Smooth muscle cell (in vitro differentiated cells): ENCODE measurements around the gene ACVR2A. TPM values are rescaled to one million over a fixed set of nuclear protein-coding genes. Genes with fewer than 3 reads are reported as not detected.

ENCODE experiments used
- DNase-seq: peaks from one replicate; lab custom pipeline; 2025; ENCODE audit not compliant: unreplicated experiment; lab: John Stamatoyannopoulos, UW
- H2AFZ ChIP-seq: fragments of 200-600 bp; sonication (generic); 2 replicates; pipeline ENCODE4 v1.6.0; 2016; ENCODE audit warnings: antibody characterized with exemption, low read depth, mild to moderate bottlenecking
- H3F3A ChIP-seq: fragments of 200-600 bp; sonication (generic); 2 replicates; pipeline ENCODE4 v1.6.0; 2017; ENCODE audit warnings: antibody characterized with exemption, low read depth
- H3K27ac ChIP-seq: fragments of 200-600 bp; sonication (generic); 2 replicates; pipeline ENCODE4 v1.5.1; 2016; ENCODE audit warnings: low read depth, mild to moderate bottlenecking
- H3K27me3 ChIP-seq: fragments of 200-600 bp; sonication (generic); 2 replicates; pipeline ENCODE4 v1.6.1; 2016; ENCODE audit warnings: low read depth, mild to moderate bottlenecking
- H3K36me3 ChIP-seq: fragments of 200-600 bp; sonication (generic); 2 replicates; pipeline ENCODE4 v1.5.1; 2016; ENCODE audit warnings: low read depth
- H3K4me1 ChIP-seq: fragments of 200-600 bp; sonication (generic); 2 replicates; pipeline ENCODE4 v1.5.1; 2016; ENCODE audit warnings: low read depth
- H3K4me2 ChIP-seq: fragments of 200-600 bp; sonication (generic); 2 replicates; pipeline ENCODE4 v1.6.0; 2016; ENCODE audit warnings: mild to moderate bottlenecking
- H3K4me3 ChIP-seq: fragments of 200-600 bp; sonication (generic); 2 replicates; pipeline ENCODE4 v1.5.1; 2016; ENCODE audit warnings: mild to moderate bottlenecking
- H3K79me2 ChIP-seq: fragments of 200-600 bp; sonication (generic); 2 replicates; pipeline ENCODE4 v1.6.0; 2016; ENCODE audit warnings: low read depth, mild to moderate bottlenecking
- H3K9ac ChIP-seq: fragments of 200-600 bp; sonication (generic); 2 replicates; pipeline ENCODE4 v1.6.0; 2016; ENCODE audit warnings: low read depth
- H3K9me3 ChIP-seq: fragments of 200-600 bp; sonication (generic); replicated peaks from 2 replicates; pipeline ENCODE4 v1.5.1; 2016; ENCODE audit warnings: low read depth
- H4K20me1 ChIP-seq: fragments of 200-600 bp; sonication (generic); 2 replicates; pipeline ENCODE4 v1.6.0; 2016; ENCODE audit warnings: low read depth
- CTCF ChIP-seq: fragments of 200-600 bp; sonication (generic); IDR thresholded peaks from 2 replicates; pipeline ENCODE4 v1.5.1; 2017; ENCODE audit warnings: borderline replicate concordance, mild to moderate bottlenecking, antibody characterized with exemption; ENCODE audit not compliant: insufficient read depth, poor library complexity, severe bottlenecking
- whole genome bisulfite sequencing: methylation state at CpG from one replicate; pipeline ENCODE4 v1.1.7; 2016; ENCODE audit warnings: low lambda C conversion rate; 5-methylcytosine and 5-hydroxymethylcytosine counted together
- polyA plus RNA-seq: library from polyadenylated mRNA; unstranded; fragments of >200 nt; fragmentation: Nextera tagmentation; extraction: Ambion mirVana; gene quantifications from 2 replicates; pipeline ENCODE4 v1.2.1, GENCODE V29; 2016
- total RNA-seq: library from RNA; depleted of rRNA; stranded (reverse); fragments of >200 nt; gene quantifications from 2 replicates; pipeline ENCODE4 v1.2.3, GENCODE V29; 2014

ACVR2A gene
- total and polyA plus RNA-seq, 2 experiments from 2014 or later, result 12.4 to 39.7 TPM

GRCh38 chr2:147843391-147843863, 1.4 kb upstream of the ACVR2A start:
- no peak for TF ChIP-seq CTCF
- Histone ChIP-seq H3K9me3 (no peaks in the 10 kb centered on the region), H3K79me2 (peaks cover 36% of the 10 kb centered on the region), H4K20me1 (peaks cover 32% of the 10 kb centered on the region), H3K4me2 (peak overlapping the region; percentile 94), H3K4me3 (peak overlapping the region; percentile 82), H3F3A (no peaks in the 10 kb centered on the region), H2AFZ (peak overlapping the region; percentile 85), H3K36me3 (no peaks in the 10 kb centered on the region), H3K4me1 (peaks cover 26% of the 10 kb centered on the region), H3K9ac (peak overlapping the region; percentile 94), H3K27me3 (peaks cover 4% of the 10 kb centered on the region), H3K27ac (peak overlapping the region; percentile 87)
- DNase-seq, result no peak
- WGBS, result 5% methylated on average over 18 of the region's 18 CpGs

- WGBS, result under 1% methylated on average over 86 of the region's 113 CpGs
- peak overlapping the region; percentile 94 for H3K4me3 ChIP-seq
- H3K9me3 ChIP-seq, result no peaks in the 10 kb centered on the region
- H4K20me1 ChIP-seq, result peaks cover 39% of the 10 kb centered on the region
- peak overlapping the region; percentile 94 for H2AFZ ChIP-seq
- peaks cover 4% of the 10 kb centered on the region for H3K27me3 ChIP-seq
- H3K4me1 ChIP-seq, result peaks cover 26% of the 10 kb centered on the region
- no peaks in the 10 kb centered on the region for H3F3A ChIP-seq
- H3K9ac ChIP-seq, result peak overlapping the region; percentile 94
- H3K4me2 ChIP-seq, result peak overlapping the region; percentile 94
- peaks cover 43% of the 10 kb centered on the region for H3K79me2 ChIP-seq
- H3K27ac ChIP-seq, result peak overlapping the region; percentile 88
- peak; percentile 82 for DNase-seq
- H3K36me3 ChIP-seq, result no peaks in the 10 kb centered on the region
- TF ChIP-seq CTCF, result peak; percentile 14
These were observed 749 bp upstream of the ACVR2A start for GRCh38 chr2:147843864-147844696.

- Histone ChIP-seq H4K20me1 (peaks cover 53% of the 10 kb centered on the region), H3K27me3 (peaks cover 4% of the 10 kb centered on the region), H3K36me3 (no peaks in the 10 kb centered on the region), H2AFZ (no peak overlapping the region), H3K4me3 (peak overlapping the region; percentile 94), H3K27ac (no peak overlapping the region), H3K4me2 (peak overlapping the region; percentile 84), H3F3A (no peaks in the 10 kb centered on the region), H3K9me3 (no peaks in the 10 kb centered on the region), H3K9ac (peak overlapping the region; percentile 74), H3K4me1 (peaks cover 30% of the 10 kb centered on the region), H3K79me2 (peaks cover 57% of the 10 kb centered on the region)
- no peak for DNase-seq
- no peak for TF ChIP-seq CTCF
- WGBS, result 2% methylated on average over 13 of the region's 14 CpGs
These were observed 662 bp downstream of the ACVR2A start for GRCh38 chr2:147845411-147845971.
